ENCODE data around the gene PIK3AP1. TPM values are rescaled to one million over a fixed set of nuclear protein-coding genes. Genes with fewer than 3 reads are reported as not detected.
A peak's percentile ranks its signal among the peaks of the same experiment; 100 is the strongest.

PIK3AP1 gene
- total and polyA plus RNA-seq, 8 donors, result 2.6 to 14.5 (median 6.4) TPM; not detected in 1

- no peak overlapping the region for H3K27ac ChIP-seq
- 83 to 98% (median 87%) methylated on average over 1 of the region's 1 CpG for WGBS, 5 donors
- no peaks in the 10 kb centered on the region for H3K9me3 ChIP-seq
- TF ChIP-seq POLR2AphosphoS5 (IDR thresholded peaks at IDR 0.05), result no peak
- TF ChIP-seq EP300 (IDR thresholded peaks at IDR 0.05), result no peak
- no peak for TF ChIP-seq CTCF (IDR thresholded peaks at IDR 0.05)
- no peak for TF ChIP-seq POLR2A (IDR thresholded peaks at IDR 0.05)
- peaks cover under 1 to 25% (median 18%) of the 10 kb centered on the region in 4 donors for H3K4me1 ChIP-seq
- no peaks in the 10 kb centered on the region for H3K27me3 ChIP-seq
- no peak overlapping the region for H3K4me3 ChIP-seq
- DNase-seq, result no peak
- intact Hi-C loops (cut with DNase I; ENCODE audit: low total_unique reads), result no loop called here
- peaks cover 0 to 29% (median 2%) of the 10 kb centered on the region in 4 donors for H3K36me3 ChIP-seq
Measured at GRCh38 chr10:96627292-96627691, 93.0 kb downstream of the PIK3AP1 start.

GRCh38 chr10:96626795-96627194, 93.5 kb downstream of the PIK3AP1 start:
- TF ChIP-seq POLR2AphosphoS5 (IDR thresholded peaks at IDR 0.05) (no peak), EP300 (IDR thresholded peaks at IDR 0.05) (no peak), POLR2A (IDR thresholded peaks at IDR 0.05) (no peak), CTCF (IDR thresholded peaks at IDR 0.05) (no peak)
- DNase-seq, result no peak
- H3K9me3 ChIP-seq, result no peaks in the 10 kb centered on the region
- H3K36me3 ChIP-seq, result peaks cover 0 to 29% (median 2%) of the 10 kb centered on the region in 4 donors
- peaks cover 5 to 30% (median 23%) of the 10 kb centered on the region in 4 donors for H3K4me1 ChIP-seq
- H3K27me3 ChIP-seq, result no peaks in the 10 kb centered on the region
- WGBS, 5 donors, result 83 to 91% (median 86%) methylated on average over 5 of the region's 5 CpGs
- intact Hi-C loops (cut with DNase I; ENCODE audit: low total_unique reads), result no loop called here
- no peak overlapping the region for H3K4me3 ChIP-seq
- no peak overlapping the region for H3K27ac ChIP-seq

- Histone ChIP-seq H3K4me1 (peaks cover 10 to 46% (median 38%) of the 10 kb centered on the region in 4 donors), H3K27me3 (no peaks in the 10 kb centered on the region), H3K4me3 (no peak overlapping the region), H3K36me3 (peaks cover 0 to 39% (median 4%) of the 10 kb centered on the region in 4 donors), H3K27ac (peak overlapping the region in 1 of 5 donors; percentile 58), H3K9me3 (no peaks in the 10 kb centered on the region)
- intact Hi-C loops (cut with DNase I; ENCODE audit: low total_unique reads), result no loop called here
- TF ChIP-seq EP300 (IDR thresholded peaks at IDR 0.05) (no peak), POLR2AphosphoS5 (IDR thresholded peaks at IDR 0.05) (no peak), CTCF (IDR thresholded peaks at IDR 0.05) (no peak), POLR2A (IDR thresholded peaks at IDR 0.05) (no peak)
- WGBS, 5 donors, result 62 to 85% (median 71%) methylated on average over 1 of the region's 1 CpG
- DNase-seq, result no peak
Measured at GRCh38 chr10:96625173-96625572, 95.1 kb downstream of the PIK3AP1 start.

- Histone ChIP-seq H3K4me3 (no peak overlapping the region), H3K27ac (peak overlapping the region; percentile 62 to 81 (median 80)), H3K36me3 (peaks cover 0 to 40% (median 5%) of the 10 kb centered on the region in 4 donors), H3K4me1 (peaks cover 35 to 75% (median 64%) of the 10 kb centered on the region in 4 donors), H3K9me3 (no peaks in the 10 kb centered on the region), H3K27me3 (no peaks in the 10 kb centered on the region)
- intact Hi-C loops (cut with DNase I; ENCODE audit: low total_unique reads), result no loop called here
- WGBS, 5 donors, result 32 to 58% (median 49%) methylated on average over 6 of the region's 6 CpGs
- peak in 1 of 3 donors; percentile 6 for TF ChIP-seq POLR2AphosphoS5 (IDR thresholded peaks at IDR 0.05)
- no peak for TF ChIP-seq POLR2A (IDR thresholded peaks at IDR 0.05)
- no peak for DNase-seq
Measured at GRCh38 chr10:96622013-96622787, 98.1 kb downstream of the PIK3AP1 start.

Data from stomach (tissue), 9 donors.